ENCODE measurements around the gene TMEM14C. TPM values are rescaled to one million over a fixed set of nuclear protein-coding genes. Genes with fewer than 3 reads are reported as not detected.
A peak's percentile ranks its signal among the peaks of the same experiment; 100 is the strongest.

Gene TMEM14C
- total and polyA plus RNA-seq, 2 experiments from 2014 or later = 123 to 232 TPM

- TF ChIP-seq EZH2 (IDR thresholded peaks at IDR 0.05; ENCODE audit: low read depth, unreplicated experiment) = no peak
- no peak for TF ChIP-seq ETS1 (IDR thresholded peaks at IDR 0.05)
- no peak for TF ChIP-seq CTCF (conservative IDR thresholded peaks at IDR 0.05; ENCODE audit: low read depth in 2 of 2)
These were observed 22.2 kb downstream of the TMEM14C start (continued) for GRCh38 chr6:10745116-10745515.

GRCh38 chr6:10746915-10747250 lies 24.0 kb downstream of the TMEM14C start:
- Histone ChIP-seq H3K79me2 (replicated peaks; ENCODE audit: insufficient read depth) (peaks cover 43% of the 10 kb centered on the region), H2AFZ (peak overlapping the region; percentile 95), H4K20me1 (replicated peaks; ENCODE audit: insufficient read depth) (peaks cover 8% of the 10 kb centered on the region; the same call in 1 of the 2 replicates), H3K4me1 (ENCODE audit: insufficient read depth) (peaks cover 38% of the 10 kb centered on the region), H3K27ac (ENCODE audit: low read depth) (peak overlapping the region; percentile 56; the same call in 1 of the 2 replicates), H3K4me3 (peak overlapping the region; percentile 100), H3K36me3 (ENCODE audit: insufficient read depth) (peaks cover 10% of the 10 kb centered on the region; the same call in 1 of the 2 replicates), H3F3A (replicated peaks; ENCODE audit: low read depth) (peaks cover 14% of the 10 kb centered on the region), H3K9me2 (ENCODE audit: insufficient read depth) (no peaks in the 10 kb centered on the region), H3K4me2 (peak overlapping the region; percentile 81), H3K27me3 (ENCODE audit: insufficient read depth) (no peaks in the 10 kb centered on the region)
- DNase-seq (ENCODE audit: low spot score) (no peak), ATAC-seq (no peak)
- H3K27ac Mint-ChIP-seq = peak overlapping the region; percentile 72
- H3K27me3 Mint-ChIP-seq (ENCODE audit: insufficient read depth, low read depth, poor library complexity) = peaks cover 5% of the 10 kb centered on the region
- peaks cover 32% of the 10 kb centered on the region for H3K4me1 Mint-ChIP-seq
- no peaks in the 10 kb centered on the region for H3K9me3 Mint-ChIP-seq
- H3K4me3 Mint-ChIP-seq = peak overlapping the region; percentile 96
- peaks cover 27% of the 10 kb centered on the region for H3K36me3 Mint-ChIP-seq (ENCODE audit: low read depth)
- TF ChIP-seq CREB1 (CRISPR knock-in tag; IDR thresholded peaks at IDR 0.05; ENCODE audit: low read depth) = no peak
- TF ChIP-seq REST (IDR thresholded peaks at IDR 0.05; ENCODE audit: unreplicated experiment) = no peak
- no peak for TF ChIP-seq NANOG (IDR thresholded peaks at IDR 0.05; ENCODE audit: borderline replicate concordance)
- TF ChIP-seq EZH2 (IDR thresholded peaks at IDR 0.05; ENCODE audit: low read depth, unreplicated experiment) = no peak
- no peak for TF ChIP-seq EZH2phosphoT487 (IDR thresholded peaks at IDR 0.05; ENCODE audit: unreplicated experiment)
- TF ChIP-seq CTCF (conservative IDR thresholded peaks at IDR 0.05; ENCODE audit: low read depth in 2 of 2) = no peak
- TF ChIP-seq ZNF114 (CRISPR knock-in tag; IDR thresholded peaks at IDR 0.05) = no peak
- no peak for TF ChIP-seq ZNF331 (CRISPR knock-in tag; IDR thresholded peaks at IDR 0.05; ENCODE audit: low read depth)
- no peak for TF ChIP-seq ETS1 (IDR thresholded peaks at IDR 0.05)
- no peak for TF ChIP-seq JUNB (IDR thresholded peaks at IDR 0.05; ENCODE audit: unreplicated experiment)
- no peak for TF ChIP-seq STAT1 (IDR thresholded peaks at IDR 0.05; ENCODE audit: unreplicated experiment)

Measured in GM23338 (cell line).